Suprapubic skin (tissue), 4 donors: ENCODE data around the gene SECTM1. TPM values are rescaled to one million over a fixed set of nuclear protein-coding genes. Genes with fewer than 3 reads are reported as not detected.

Experiments used
- DNase-seq, 2 donors: peaks; one replicate each; pipeline ENCODE4 v3.0.0-alpha.2; 2019; ENCODE audit warnings: low spot score in 2 of 2
- H3K27ac ChIP-seq: fragments of 200-600 bp; sonication (generic); one replicate; pipeline ENCODE4 v1.5.1; 2019
- H3K27me3 ChIP-seq: fragments of 200-600 bp; sonication (generic); one replicate; pipeline ENCODE4 v1.5.1; 2019
- H3K36me3 ChIP-seq: fragments of 200-600 bp; sonication (generic); one replicate; pipeline ENCODE4 v1.5.1; 2019
- H3K4me1 ChIP-seq: fragments of 200-600 bp; sonication (generic); one replicate; pipeline ENCODE4 v1.5.1; 2019
- H3K4me3 ChIP-seq: fragments of 200-600 bp; sonication (generic); one replicate; pipeline ENCODE4 v1.5.1; 2019; ENCODE audit warnings: mild to moderate bottlenecking
- H3K9me3 ChIP-seq: fragments of 200-600 bp; sonication (generic); one replicate; pipeline ENCODE4 v1.5.1; 2019
- CTCF ChIP-seq, 2 donors: fragments of 200-600 bp in 1 of 2; fragments of 450-650 bp in 1 of 2; sonication (generic) in 1 of 2; IDR thresholded peaks; one replicate each; pipeline ENCODE4 v1.5.1; 2016 to 2019; ENCODE audit warnings: antibody characterized with exemption in 2 of 2, mild to moderate bottlenecking in 1 of 2, moderate library complexity in 1 of 2
- EP300 ChIP-seq: sonication (generic); formaldehyde crosslinking; IDR thresholded peaks from one replicate; pipeline ENCODE4 v1.6.1; 2017; ENCODE audit warnings: antibody characterized with exemption
- POLR2A ChIP-seq, 2 donors: fragments of 450-650 bp; IDR thresholded peaks; one replicate each; pipeline ENCODE4 v1.6.1; 2017; ENCODE audit warnings: antibody characterized with exemption in 2 of 2, mild to moderate bottlenecking in 2 of 2, moderate library complexity in 2 of 2
- POLR2AphosphoS5 ChIP-seq, 3 donors: sonication (generic); formaldehyde crosslinking; IDR thresholded peaks; one replicate each; pipeline ENCODE4 v1.6.1; 2017; ENCODE audit warnings: antibody characterized with exemption in 3 of 3
- WGBS: methylation state at CpG from one replicate; pipeline ENCODE4 v1.1.5; 2018; 5-methylcytosine and 5-hydroxymethylcytosine counted together
- total RNA-seq, 4 donors: library from RNA; depleted of rRNA; stranded (reverse); fragments of >200 nt; gene quantifications; one replicate each; pipeline ENCODE4 v1.1.0, GENCODE V29; 2016

The SECTM1 gene
- total RNA-seq, 4 donors from 2014 or later = 9.5 to 37.8 (median 16.6) TPM

GRCh38 chr17:82317394-82318168 lies 16.0 kb downstream of the SECTM1 start, which contains the start of gene CD7:
Gene CD7, minus strand, starts transcription at chr17:82317608. Its CDS starts 113 bp downstream, at chr17:82317495.
- no peak for TF ChIP-seq CTCF (IDR thresholded peaks at IDR 0.05)
- no peak for TF ChIP-seq POLR2A (IDR thresholded peaks at IDR 0.05)
- no peak for TF ChIP-seq POLR2AphosphoS5 (IDR thresholded peaks at IDR 0.05)
- no peak for TF ChIP-seq EP300
- Histone ChIP-seq H3K9me3 (no peaks in the 10 kb centered on the region), H3K4me1 (peaks cover 31% of the 10 kb centered on the region), H3K4me3 (no peak within 1 kb of the TSS), H3K36me3 (no peaks in the 10 kb centered on the region), H3K27ac (no peak within 1 kb of the TSS), H3K27me3 (peaks cover 61% of the 10 kb centered on the region)
- WGBS = 33% methylated on average over 1 of the region's 26 CpGs
- no peak for DNase-seq

GRCh38 chr17:82316651-82317393 lies 16.7 kb downstream of the SECTM1 start:
- TF ChIP-seq EP300 (no peak), POLR2AphosphoS5 (IDR thresholded peaks at IDR 0.05) (no peak), CTCF (IDR thresholded peaks at IDR 0.05) (no peak), POLR2A (IDR thresholded peaks at IDR 0.05) (no peak)
- WGBS = 25% methylated on average over 4 of the region's 29 CpGs
- peaks cover 55% of the 10 kb centered on the region for H3K27me3 ChIP-seq
- H3K9me3 ChIP-seq = no peaks in the 10 kb centered on the region
- H3K4me3 ChIP-seq = no peak overlapping the region
- no peak overlapping the region for H3K27ac ChIP-seq
- peaks cover 31% of the 10 kb centered on the region for H3K4me1 ChIP-seq
- no peaks in the 10 kb centered on the region for H3K36me3 ChIP-seq
- DNase-seq = no peak

- peaks cover 23% of the 10 kb centered on the region for H3K4me1 ChIP-seq
- 18% methylated on average over 19 of the region's 36 CpGs for WGBS
- H3K4me3 ChIP-seq = no peak overlapping the region
- no peak overlapping the region for H3K27ac ChIP-seq
- H3K9me3 ChIP-seq = no peaks in the 10 kb centered on the region
- H3K36me3 ChIP-seq = no peaks in the 10 kb centered on the region
- H3K27me3 ChIP-seq = peaks cover 55% of the 10 kb centered on the region
- DNase-seq = no peak
- TF ChIP-seq POLR2A (IDR thresholded peaks at IDR 0.05) (no peak), POLR2AphosphoS5 (IDR thresholded peaks at IDR 0.05) (no peak), CTCF (IDR thresholded peaks at IDR 0.05) (no peak), EP300 (no peak)
Observed at GRCh38 chr17:82315703-82316358, 17.7 kb downstream of the SECTM1 start.

- 48% methylated on average over 16 of the region's 32 CpGs for WGBS
- Histone ChIP-seq H3K27me3 (peaks cover 57% of the 10 kb centered on the region), H3K36me3 (no peaks in the 10 kb centered on the region), H3K9me3 (no peaks in the 10 kb centered on the region), H3K4me3 (no peak overlapping the region), H3K4me1 (peaks cover 17% of the 10 kb centered on the region), H3K27ac (no peak overlapping the region)
- TF ChIP-seq EP300 (no peak), POLR2AphosphoS5 (IDR thresholded peaks at IDR 0.05) (no peak), CTCF (IDR thresholded peaks at IDR 0.05) (no peak), POLR2A (IDR thresholded peaks at IDR 0.05) (no peak)
- DNase-seq = no peak
Observed at GRCh38 chr17:82314727-82315605, 18.6 kb downstream of the SECTM1 start.
